ENCODE results near the gene DCLK1. TPM values are rescaled to one million over a fixed set of nuclear protein-coding genes. Genes with fewer than 3 reads are reported as not detected.

DCLK1 gene
- total RNA-seq, 1 donor from 2014 or later, result 22.6 TPM

DNA sequence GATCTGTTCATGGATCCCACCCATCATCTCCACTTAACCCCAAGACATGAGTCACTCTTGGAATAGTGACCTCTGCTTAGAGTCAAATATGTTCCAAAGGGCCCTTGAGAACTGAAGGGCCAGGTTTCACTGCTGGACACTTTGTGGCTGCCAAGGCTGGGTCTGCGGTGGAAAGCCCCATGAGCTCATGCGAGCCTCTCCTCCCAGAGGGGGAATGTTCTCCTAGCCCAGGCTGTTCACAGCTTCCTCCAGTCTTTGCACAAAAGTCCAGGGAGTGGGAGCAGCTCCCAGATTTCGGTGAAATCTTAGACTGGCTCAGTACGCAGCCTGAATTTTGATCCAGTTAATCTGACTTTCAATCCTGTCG lies 732 bp upstream of the DCLK1 start:
- no peaks in the 10 kb centered on the region for H3K4me1 ChIP-seq
- H3K27me3 ChIP-seq, result no peaks in the 10 kb centered on the region
- TF ChIP-seq, protein P1, sequence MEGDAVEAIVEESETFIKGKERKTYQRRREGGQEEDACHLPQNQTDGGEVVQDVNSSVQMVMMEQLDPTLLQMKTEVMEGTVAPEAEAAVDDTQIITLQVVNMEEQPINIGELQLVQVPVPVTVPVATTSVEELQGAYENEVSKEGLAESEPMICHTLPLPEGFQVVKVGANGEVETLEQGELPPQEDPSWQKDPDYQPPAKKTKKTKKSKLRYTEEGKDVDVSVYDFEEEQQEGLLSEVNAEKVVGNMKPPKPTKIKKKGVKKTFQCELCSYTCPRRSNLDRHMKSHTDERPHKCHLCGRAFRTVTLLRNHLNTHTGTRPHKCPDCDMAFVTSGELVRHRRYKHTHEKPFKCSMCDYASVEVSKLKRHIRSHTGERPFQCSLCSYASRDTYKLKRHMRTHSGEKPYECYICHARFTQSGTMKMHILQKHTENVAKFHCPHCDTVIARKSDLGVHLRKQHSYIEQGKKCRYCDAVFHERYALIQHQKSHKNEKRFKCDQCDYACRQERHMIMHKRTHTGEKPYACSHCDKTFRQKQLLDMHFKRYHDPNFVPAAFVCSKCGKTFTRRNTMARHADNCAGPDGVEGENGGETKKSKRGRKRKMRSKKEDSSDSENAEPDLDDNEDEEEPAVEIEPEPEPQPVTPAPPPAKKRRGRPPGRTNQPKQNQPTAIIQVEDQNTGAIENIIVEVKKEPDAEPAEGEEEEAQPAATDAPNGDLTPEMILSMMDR (IDR thresholded peaks at IDR 0.05), result no peak
- intact Hi-C loops (cut with DNase I), result no loop called here
- H3K27ac ChIP-seq, result peak overlapping the region in 1 of 2 donors; percentile 19
- peak; percentile 11 to 71 for DNase-seq (ENCODE audit: low spot score in 2 of 2)
- no peaks in the 10 kb centered on the region for H3K36me3 ChIP-seq
- peak overlapping the region in 1 of 2 donors; percentile 70 for H3K4me3 ChIP-seq
- no peaks in the 10 kb centered on the region for H3K9me3 ChIP-seq

DNA sequence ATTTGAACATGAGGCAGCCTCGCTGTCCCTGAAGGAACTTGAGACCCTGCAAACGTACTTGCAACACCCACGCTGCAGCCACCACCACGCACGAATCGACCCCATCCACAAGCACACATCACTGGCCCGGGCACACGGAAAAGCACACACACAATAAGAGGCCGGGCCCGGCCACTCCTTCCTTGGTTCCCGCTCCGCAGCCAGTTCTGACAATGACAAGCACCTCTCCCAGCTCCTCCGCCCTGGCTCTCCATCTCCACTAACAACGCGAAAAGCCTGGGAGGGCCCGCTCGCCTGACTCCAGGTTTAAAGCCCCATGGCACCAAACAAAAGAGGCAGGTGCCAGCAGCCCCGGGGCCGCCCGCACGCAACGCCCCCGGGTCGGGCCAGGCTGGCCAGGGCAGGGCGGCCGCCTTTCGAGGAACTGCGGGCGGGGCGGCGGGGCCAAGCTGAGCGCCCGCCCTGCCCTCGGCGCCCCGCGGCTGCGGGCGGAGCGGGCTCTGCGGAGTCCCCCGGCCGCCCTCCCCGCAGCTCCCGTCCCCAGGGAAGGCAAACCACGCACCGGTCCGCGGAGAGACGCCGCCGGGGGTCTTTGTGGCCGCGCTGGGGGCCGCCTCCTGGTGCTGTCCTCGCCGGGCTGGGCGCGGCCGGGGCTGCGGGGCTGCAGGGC lies 495 bp downstream of the DCLK1 start:
- H3K4me1 ChIP-seq, result no peaks in the 10 kb centered on the region
- intact Hi-C loops (cut with DNase I), result no loop called here
- H3K9me3 ChIP-seq, result no peaks in the 10 kb centered on the region
- TF ChIP-seq, protein P1 (IDR thresholded peaks at IDR 0.05), result no peak
- H3K27me3 ChIP-seq, result no peaks in the 10 kb centered on the region
- H3K4me3 ChIP-seq, result peak overlapping the region; percentile 68 to 70
- DNase-seq (ENCODE audit: low spot score in 2 of 2), result peak in 1 of 2 donors; percentile 69
- no peaks in the 10 kb centered on the region for H3K36me3 ChIP-seq
- H3K27ac ChIP-seq, result peak overlapping the region in 1 of 2 donors; percentile 19

DNA sequence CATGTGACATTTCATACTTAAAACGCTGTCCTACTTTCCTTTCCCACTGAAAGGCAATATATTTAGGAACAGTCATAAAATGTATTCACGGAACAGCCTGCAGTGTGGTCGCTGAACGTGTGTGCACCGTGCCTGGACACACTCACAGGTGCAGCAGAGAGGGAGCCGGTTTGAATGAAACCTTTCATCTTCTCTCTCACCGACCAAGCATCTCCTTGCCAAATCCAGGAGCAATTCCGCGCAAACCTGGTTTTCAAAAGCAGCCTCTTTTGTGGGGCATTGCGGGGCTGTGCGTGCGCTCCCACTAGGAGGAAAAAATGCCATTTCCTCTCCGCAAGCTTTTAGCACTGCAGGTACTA lies 1.0 kb downstream of the DCLK1 start:
- Histone ChIP-seq H3K9me3 (no peaks in the 10 kb centered on the region), H3K4me1 (no peaks in the 10 kb centered on the region), H3K4me3 (peak overlapping the region; percentile 68 to 70), H3K27ac (no peak overlapping the region), H3K27me3 (no peaks in the 10 kb centered on the region), H3K36me3 (no peaks in the 10 kb centered on the region)
- no peak for DNase-seq (ENCODE audit: low spot score in 2 of 2)
- TF ChIP-seq, protein P1 (IDR thresholded peaks at IDR 0.05), result no peak
- intact Hi-C loops (cut with DNase I), result no loop called here

DNA sequence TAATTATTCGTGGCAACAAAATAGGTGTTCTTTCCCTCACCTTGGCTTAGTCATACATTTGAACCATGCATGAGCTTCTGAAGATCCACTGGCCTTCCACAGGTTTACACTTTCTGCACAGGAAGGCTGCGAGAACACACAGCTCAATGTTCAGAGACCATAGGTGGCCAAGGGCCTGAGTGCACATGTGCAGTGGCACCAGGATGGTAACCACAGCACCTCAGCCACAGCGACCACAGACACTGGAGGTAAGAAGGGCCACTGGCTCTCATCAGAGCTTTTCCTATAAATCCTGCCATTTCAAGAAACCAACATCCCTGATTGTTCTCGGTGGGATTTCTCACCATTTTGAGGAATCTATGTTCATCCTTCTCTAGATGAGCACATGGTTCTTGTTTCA lies 1.6 kb downstream of the DCLK1 start:
- intact Hi-C loops (cut with DNase I), result no loop called here
- Histone ChIP-seq H3K27ac (no peak overlapping the region), H3K4me1 (no peaks in the 10 kb centered on the region), H3K4me3 (no peak overlapping the region), H3K9me3 (no peaks in the 10 kb centered on the region), H3K27me3 (no peaks in the 10 kb centered on the region), H3K36me3 (no peaks in the 10 kb centered on the region)
- TF ChIP-seq, protein P1 (IDR thresholded peaks at IDR 0.05), result no peak
- no peak for DNase-seq (ENCODE audit: low spot score in 2 of 2)

DNA sequence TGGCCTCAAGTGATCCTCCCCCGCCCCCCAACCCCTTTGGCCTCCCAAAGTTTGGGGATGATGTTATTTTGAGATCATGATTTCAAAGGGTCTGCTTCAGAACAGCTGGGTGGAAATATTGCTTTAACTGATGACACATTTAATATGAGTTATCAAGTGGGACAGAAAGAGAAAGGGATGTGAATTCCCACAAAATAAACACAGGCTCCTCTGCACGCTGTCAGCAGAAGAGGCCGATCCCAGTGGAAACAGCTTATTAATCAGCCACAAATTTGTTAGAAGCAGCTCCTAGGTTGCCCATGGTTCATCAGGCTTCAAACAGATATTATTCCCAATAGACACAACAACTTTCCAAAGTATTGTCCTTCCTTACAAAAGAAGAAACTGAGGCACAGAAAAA lies 4.7 kb downstream of the DCLK1 start:
- no peak overlapping the region for H3K4me3 ChIP-seq
- TF ChIP-seq, protein P1 (IDR thresholded peaks at IDR 0.05), result no peak
- DNase-seq (ENCODE audit: low spot score in 2 of 2), result no peak
- no peaks in the 10 kb centered on the region for H3K27me3 ChIP-seq
- no peaks in the 10 kb centered on the region for H3K4me1 ChIP-seq
- no peak overlapping the region for H3K27ac ChIP-seq
- no peaks in the 10 kb centered on the region for H3K36me3 ChIP-seq
- intact Hi-C loops (cut with DNase I), result no loop called here
- no peaks in the 10 kb centered on the region for H3K9me3 ChIP-seq

DNA sequence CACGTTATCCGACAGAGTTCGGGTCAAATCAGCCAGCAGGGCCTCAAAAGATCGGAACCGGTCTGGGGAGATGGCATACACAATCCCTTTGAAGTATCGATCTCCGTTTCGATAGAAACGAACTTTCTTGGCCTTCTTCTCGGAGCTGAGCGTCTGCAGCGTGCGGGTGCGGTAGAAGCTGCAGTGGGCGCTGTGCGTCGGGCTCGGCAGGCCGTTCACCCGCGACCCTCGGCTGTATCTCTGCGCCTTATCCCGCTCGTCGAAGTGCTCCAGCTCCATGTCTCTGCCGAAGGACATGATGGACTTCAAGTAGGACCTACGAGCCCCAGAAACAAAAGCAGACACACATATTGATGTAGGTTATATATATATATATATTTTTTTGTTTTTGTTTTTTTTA lies 5.3 kb downstream of the DCLK1 start:
- Histone ChIP-seq H3K27me3 (no peaks in the 10 kb centered on the region), H3K36me3 (no peaks in the 10 kb centered on the region), H3K4me1 (no peaks in the 10 kb centered on the region), H3K9me3 (no peaks in the 10 kb centered on the region), H3K27ac (no peak overlapping the region), H3K4me3 (no peak overlapping the region)
- no peak for DNase-seq (ENCODE audit: low spot score in 2 of 2)
- intact Hi-C loops (cut with DNase I), result no loop called here
- TF ChIP-seq, protein P1 (IDR thresholded peaks at IDR 0.05), result no peak

All from ascending aorta (tissue), 2 donors.